MM.1S (cell line): Measurements from ENCODE around the gene MPND.

Experiments
- EZH2 ChIP-seq: fragments of 300-600 bp; sonication (generic); optimal IDR thresholded peaks from 2 replicates; pipeline ENCODE3; 2017; ENCODE audit warnings: low read depth, mild to moderate bottlenecking, antibody characterized with exemption, low read length, mixed read lengths
- EZH2phosphoT487 ChIP-seq: fragments of 300-600 bp; sonication (generic); IDR thresholded peaks from 2 replicates; pipeline ENCODE4 v1.6.1; 2018; ENCODE audit warnings: antibody characterized with exemption, low read length
- TF ChIP-seq, protein P1 (sequence below): fragments of 300-600 bp; sonication (generic); IDR thresholded peaks from 2 replicates; pipeline ENCODE4 v1.5.1; 2016; ENCODE audit warnings: antibody characterized with exemption, low read length, mixed read lengths

DNA sequence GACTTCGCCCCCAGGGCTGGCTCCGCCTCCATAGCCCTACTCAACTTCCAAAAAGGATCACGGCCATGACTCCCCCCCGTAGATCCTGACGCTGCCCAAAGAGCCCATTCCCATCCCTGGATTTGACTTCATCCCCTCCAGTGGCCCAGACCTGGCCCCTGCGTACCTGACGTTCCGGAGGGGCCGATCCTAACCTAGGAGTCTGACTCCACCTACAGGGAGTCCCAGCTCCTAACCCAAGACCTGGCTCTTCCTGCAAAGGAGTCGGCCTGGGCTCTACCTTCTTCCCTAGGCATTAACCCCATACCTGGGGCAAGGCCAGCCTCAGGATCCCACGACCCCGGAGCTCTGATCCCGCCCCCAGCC is 15.5 kb upstream of the MPND start:
- TF ChIP-seq, protein P1, sequence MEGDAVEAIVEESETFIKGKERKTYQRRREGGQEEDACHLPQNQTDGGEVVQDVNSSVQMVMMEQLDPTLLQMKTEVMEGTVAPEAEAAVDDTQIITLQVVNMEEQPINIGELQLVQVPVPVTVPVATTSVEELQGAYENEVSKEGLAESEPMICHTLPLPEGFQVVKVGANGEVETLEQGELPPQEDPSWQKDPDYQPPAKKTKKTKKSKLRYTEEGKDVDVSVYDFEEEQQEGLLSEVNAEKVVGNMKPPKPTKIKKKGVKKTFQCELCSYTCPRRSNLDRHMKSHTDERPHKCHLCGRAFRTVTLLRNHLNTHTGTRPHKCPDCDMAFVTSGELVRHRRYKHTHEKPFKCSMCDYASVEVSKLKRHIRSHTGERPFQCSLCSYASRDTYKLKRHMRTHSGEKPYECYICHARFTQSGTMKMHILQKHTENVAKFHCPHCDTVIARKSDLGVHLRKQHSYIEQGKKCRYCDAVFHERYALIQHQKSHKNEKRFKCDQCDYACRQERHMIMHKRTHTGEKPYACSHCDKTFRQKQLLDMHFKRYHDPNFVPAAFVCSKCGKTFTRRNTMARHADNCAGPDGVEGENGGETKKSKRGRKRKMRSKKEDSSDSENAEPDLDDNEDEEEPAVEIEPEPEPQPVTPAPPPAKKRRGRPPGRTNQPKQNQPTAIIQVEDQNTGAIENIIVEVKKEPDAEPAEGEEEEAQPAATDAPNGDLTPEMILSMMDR: no peak
- no peak for TF ChIP-seq EZH2
- no peak for TF ChIP-seq EZH2phosphoT487
